Fibroblast of villous mesenchyme (primary cell): Measurements from ENCODE around the gene BMAL1. TPM values are rescaled to one million over a fixed set of nuclear protein-coding genes. Genes with fewer than 3 reads are reported as not detected.

ENCODE experiments used
- DNase-seq: peaks from one replicate; pipeline ENCODE4 v3.0.0-alpha.2; 2010; ENCODE audit warnings: low read depth
- H3K4me3 ChIP-seq: 2 replicates; pipeline ENCODE4 v1.5.1; 2011; ENCODE audit warnings: low read depth, mild to moderate bottlenecking, low read length
- total RNA-seq: library from RNA; depleted of rRNA; stranded (reverse); fragments of >200 nt; gene quantifications from 2 replicates; pipeline ENCODE4 v1.2.3, GENCODE V29; 2012
- TF ChIP-seq, protein P1 (sequence below): IDR thresholded peaks from 2 replicates; pipeline ENCODE4 v1.5.1; 2012; ENCODE audit warnings: low read depth, mild to moderate bottlenecking, low read length; ENCODE audit not compliant: insufficient read depth

The BMAL1 gene
- total RNA-seq, 1 donor, result 10.4 TPM

GRCh38 chr11:13294178-13294577 is 16.6 kb downstream of the BMAL1 start:
- no peak for DNase-seq
- TF ChIP-seq, protein P1, sequence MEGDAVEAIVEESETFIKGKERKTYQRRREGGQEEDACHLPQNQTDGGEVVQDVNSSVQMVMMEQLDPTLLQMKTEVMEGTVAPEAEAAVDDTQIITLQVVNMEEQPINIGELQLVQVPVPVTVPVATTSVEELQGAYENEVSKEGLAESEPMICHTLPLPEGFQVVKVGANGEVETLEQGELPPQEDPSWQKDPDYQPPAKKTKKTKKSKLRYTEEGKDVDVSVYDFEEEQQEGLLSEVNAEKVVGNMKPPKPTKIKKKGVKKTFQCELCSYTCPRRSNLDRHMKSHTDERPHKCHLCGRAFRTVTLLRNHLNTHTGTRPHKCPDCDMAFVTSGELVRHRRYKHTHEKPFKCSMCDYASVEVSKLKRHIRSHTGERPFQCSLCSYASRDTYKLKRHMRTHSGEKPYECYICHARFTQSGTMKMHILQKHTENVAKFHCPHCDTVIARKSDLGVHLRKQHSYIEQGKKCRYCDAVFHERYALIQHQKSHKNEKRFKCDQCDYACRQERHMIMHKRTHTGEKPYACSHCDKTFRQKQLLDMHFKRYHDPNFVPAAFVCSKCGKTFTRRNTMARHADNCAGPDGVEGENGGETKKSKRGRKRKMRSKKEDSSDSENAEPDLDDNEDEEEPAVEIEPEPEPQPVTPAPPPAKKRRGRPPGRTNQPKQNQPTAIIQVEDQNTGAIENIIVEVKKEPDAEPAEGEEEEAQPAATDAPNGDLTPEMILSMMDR, result no peak
- no peak overlapping the region for H3K4me3 ChIP-seq

GRCh38 chr11:13294771-13295579 is 17.4 kb downstream of the BMAL1 start:
- TF ChIP-seq, protein P1, result no peak
- no peak for DNase-seq
- no peak overlapping the region for H3K4me3 ChIP-seq

DNA sequence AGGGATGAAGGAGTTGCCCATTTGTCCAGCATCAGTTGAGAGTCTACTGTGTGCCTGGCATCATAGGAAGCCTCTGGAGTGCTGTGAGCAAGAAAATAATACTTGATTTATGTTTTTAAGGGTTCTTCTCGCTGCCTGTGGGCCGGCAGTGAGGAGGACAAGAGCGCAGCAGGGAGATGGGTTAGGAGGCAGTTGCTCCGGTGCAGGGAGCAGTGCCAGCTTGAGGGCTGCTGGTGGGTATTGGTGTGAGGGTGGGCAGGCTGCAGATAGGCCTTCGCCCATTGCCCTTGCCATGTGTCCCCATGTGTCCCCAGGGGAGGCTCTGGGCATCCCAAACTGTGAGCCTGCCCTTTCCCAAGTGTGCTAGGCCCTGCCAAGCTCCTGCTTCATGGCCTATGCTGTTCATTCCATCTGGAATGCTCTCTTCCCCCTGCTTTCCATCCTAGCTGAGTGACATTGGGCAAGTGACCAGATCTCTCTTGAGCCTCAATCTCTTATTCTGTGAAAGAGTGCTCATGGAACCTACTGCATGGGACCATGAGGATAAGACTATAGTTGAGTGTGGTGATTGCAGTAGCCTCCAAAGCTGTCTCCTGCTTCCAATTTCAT is 19.8 kb downstream of the BMAL1 start:
- no peak overlapping the region for H3K4me3 ChIP-seq
- no peak for DNase-seq
- TF ChIP-seq, protein P1, result no peak

DNA sequence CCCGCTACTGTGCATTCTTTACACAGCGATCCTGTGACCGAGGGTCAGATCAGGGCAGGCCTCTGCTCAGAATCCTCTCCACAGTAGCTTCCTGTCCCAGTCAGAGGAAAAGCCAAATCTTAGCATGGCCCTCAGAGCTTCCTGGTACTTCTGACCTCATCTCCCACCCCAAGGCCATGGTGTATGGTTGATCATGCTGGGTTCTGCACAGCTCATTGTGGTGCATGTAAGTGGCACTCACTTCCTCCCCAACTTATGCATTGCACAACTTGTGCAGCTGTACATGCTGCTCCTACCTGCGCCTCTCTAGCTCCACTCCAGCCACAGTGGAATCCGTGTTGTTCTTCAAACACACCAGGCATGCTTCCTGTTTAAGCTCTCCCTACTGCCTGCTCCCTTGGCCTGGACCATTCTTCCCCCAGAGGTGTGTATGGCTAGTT is 20.3 kb downstream of the BMAL1 start:
- TF ChIP-seq, protein P1, result no peak
- no peak for DNase-seq
- H3K4me3 ChIP-seq, result no peak overlapping the region

DNA sequence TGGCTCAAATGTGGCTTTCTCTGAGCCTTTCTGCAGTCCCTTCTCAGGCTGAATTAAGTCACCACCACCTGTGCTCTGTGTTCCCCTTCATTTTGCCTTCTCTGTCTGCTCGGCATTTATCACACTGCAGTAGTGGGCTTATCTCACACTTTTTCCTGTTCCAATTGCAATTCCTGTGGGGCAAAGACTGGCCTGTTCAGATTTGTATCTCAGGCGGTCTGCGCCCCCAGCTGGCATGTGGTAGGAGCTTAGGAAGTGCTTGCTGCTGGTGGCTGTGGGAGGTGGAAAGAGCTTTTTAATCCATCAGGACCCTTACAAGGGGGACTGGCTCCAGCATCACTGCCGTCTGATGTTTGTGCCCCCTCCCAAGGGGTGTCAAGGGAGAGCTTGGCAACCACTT is 21.2 kb downstream of the BMAL1 start:
- TF ChIP-seq, protein P1, result no peak
- H3K4me3 ChIP-seq, result no peak overlapping the region
- DNase-seq, result no peak

GRCh38 chr11:13301522-13301921 is 23.9 kb downstream of the BMAL1 start:
- TF ChIP-seq, protein P1, result no peak
- no peak overlapping the region for H3K4me3 ChIP-seq
- DNase-seq, result no peak
